Body of pancreas (tissue), 4 donors: ENCODE data around the gene NEK7. TPM values are rescaled to one million over a fixed set of nuclear protein-coding genes. Genes with fewer than 3 reads are reported as not detected.

Experiments
- ATAC-seq: fragments of 150-250 bp; one replicate; pipeline ENCODE4 v1.9.1; 2016
- DNase-seq, 4 donors: peaks; one replicate each; pipeline ENCODE4 v3.0.0-alpha.2; 2019
- H3K27ac ChIP-seq, 4 donors: fragments of 200-600 bp; sonication (generic); 1 replicate in 3 of 4; 2 replicates in 1 of 4; pipeline versions ENCODE4 v1.5.1 to v1.6.1; 2016 to 2019; ENCODE audit warnings: mild to moderate bottlenecking in 1 of 4, mixed read lengths in 1 of 4, moderate library complexity in 1 of 4
- H3K27me3 ChIP-seq, 2 donors: fragments of 200-600 bp; sonication (generic); one replicate each; pipeline ENCODE4 v1.6.0; 2016; ENCODE audit warnings: mild to moderate bottlenecking in 1 of 2
- H3K36me3 ChIP-seq, 2 donors: fragments of 200-600 bp; sonication (generic); replicated peaks in 1 of 2; 2 replicates each; pipeline ENCODE4 v1.5.1; 2016; ENCODE audit warnings: low read depth in 2 of 2; ENCODE audit not compliant: insufficient read depth in 1 of 2
- H3K4me1 ChIP-seq: fragments of 200-600 bp; sonication (generic); one replicate; pipeline ENCODE4 v1.6.0; 2016
- H3K4me3 ChIP-seq, 2 donors: fragments of 200-600 bp; sonication (generic); 1 replicate in 1 of 2; 2 replicates in 1 of 2; pipeline ENCODE4 v1.5.1; 2016 to 2019
- H3K9me3 ChIP-seq, 3 donors: fragments of 200-600 bp; sonication (generic); 1 replicate in 2 of 3; 2 replicates in 1 of 3; pipeline ENCODE4 v1.5.1; 2016
- POLR2A ChIP-seq, 3 donors: fragments of 450-650 bp; IDR thresholded peaks; one replicate each; pipeline ENCODE4 v1.6.1; 2016; ENCODE audit warnings: antibody characterized with exemption in 3 of 3, mild to moderate bottlenecking in 2 of 3
- WGBS, 2 donors: methylation state at CpG; one replicate each; pipeline ENCODE4 v1.1.5; 2017; 5-methylcytosine and 5-hydroxymethylcytosine counted together
- intact Hi-C: fragments of 100-400 bp; cut with DNase I; formaldehyde crosslinking; loops from one replicate; pipeline ENCODE4 v1.15.1; 2023
- total RNA-seq, 2 donors: library from RNA; depleted of rRNA; stranded (reverse); fragments of >200 nt; gene quantifications; one replicate each; pipeline ENCODE4 v1.1.0, GENCODE V29; 2016
- TF ChIP-seq, protein P1 (sequence below), 7 experiments: fragments of 450-650 bp in 4 of 7; fragments of 200-600 bp in 3 of 7; sonication (generic) in 3 of 7; IDR thresholded peaks; one replicate each; pipeline ENCODE4 v1.5.1; 2016 to 2019; ENCODE audit warnings: antibody characterized with exemption in 7 of 7

NEK7 gene
- total RNA-seq, 2 donors from 2014 or later, result 39.2 to 49.5 TPM

GRCh38 chr1:198116069-198116468 lies 40.7 kb upstream of the NEK7 start:
- Histone ChIP-seq H3K27ac (no peak overlapping the region), H3K4me3 (no peak overlapping the region), H3K4me1 (no peaks in the 10 kb centered on the region), H3K36me3 (no peaks in the 10 kb centered on the region), H3K27me3 (no peaks in the 10 kb centered on the region), H3K9me3 (no peaks in the 10 kb centered on the region)
- WGBS, 2 donors, result 42 to 59% methylated on average over 1 of the region's 1 CpG
- ATAC-seq (no peak), DNase-seq (no peak)
- no peak for TF ChIP-seq POLR2A (IDR thresholded peaks at IDR 0.05)
- TF ChIP-seq, protein P1, sequence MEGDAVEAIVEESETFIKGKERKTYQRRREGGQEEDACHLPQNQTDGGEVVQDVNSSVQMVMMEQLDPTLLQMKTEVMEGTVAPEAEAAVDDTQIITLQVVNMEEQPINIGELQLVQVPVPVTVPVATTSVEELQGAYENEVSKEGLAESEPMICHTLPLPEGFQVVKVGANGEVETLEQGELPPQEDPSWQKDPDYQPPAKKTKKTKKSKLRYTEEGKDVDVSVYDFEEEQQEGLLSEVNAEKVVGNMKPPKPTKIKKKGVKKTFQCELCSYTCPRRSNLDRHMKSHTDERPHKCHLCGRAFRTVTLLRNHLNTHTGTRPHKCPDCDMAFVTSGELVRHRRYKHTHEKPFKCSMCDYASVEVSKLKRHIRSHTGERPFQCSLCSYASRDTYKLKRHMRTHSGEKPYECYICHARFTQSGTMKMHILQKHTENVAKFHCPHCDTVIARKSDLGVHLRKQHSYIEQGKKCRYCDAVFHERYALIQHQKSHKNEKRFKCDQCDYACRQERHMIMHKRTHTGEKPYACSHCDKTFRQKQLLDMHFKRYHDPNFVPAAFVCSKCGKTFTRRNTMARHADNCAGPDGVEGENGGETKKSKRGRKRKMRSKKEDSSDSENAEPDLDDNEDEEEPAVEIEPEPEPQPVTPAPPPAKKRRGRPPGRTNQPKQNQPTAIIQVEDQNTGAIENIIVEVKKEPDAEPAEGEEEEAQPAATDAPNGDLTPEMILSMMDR (IDR thresholded peaks at IDR 0.05), result no peak
- intact Hi-C loops, result no loop called here

DNA sequence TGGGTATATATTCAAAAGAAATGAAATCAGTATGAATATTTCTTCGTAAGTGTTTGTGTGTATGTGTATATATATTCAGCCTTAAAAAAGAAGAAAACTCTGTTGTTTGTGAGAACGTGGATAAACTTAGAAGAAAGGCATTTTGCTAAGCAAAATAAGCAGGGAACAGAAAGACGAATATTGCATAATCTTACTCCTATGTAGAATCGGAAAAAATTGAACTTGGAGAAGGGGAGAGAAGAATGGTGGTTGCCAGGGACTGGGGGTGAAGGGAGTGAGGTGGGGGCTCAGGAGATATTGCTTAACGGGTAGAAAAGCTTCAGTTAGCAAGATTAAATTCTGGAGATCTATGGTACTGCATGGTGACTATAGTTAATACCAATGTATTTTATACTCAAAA lies 40.3 kb upstream of the NEK7 start:
- intact Hi-C loops, result no loop called here
- 74 to 80% methylated on average over 5 of the region's 5 CpGs for WGBS, 2 donors
- H3K9me3 ChIP-seq, result no peaks in the 10 kb centered on the region
- H3K27ac ChIP-seq, result no peak overlapping the region
- H3K36me3 ChIP-seq, result no peaks in the 10 kb centered on the region
- no peaks in the 10 kb centered on the region for H3K27me3 ChIP-seq
- DNase-seq, result no peak
- TF ChIP-seq POLR2A (IDR thresholded peaks at IDR 0.05), result no peak
- TF ChIP-seq, protein P1 (IDR thresholded peaks at IDR 0.05), result no peak
- no peaks in the 10 kb centered on the region for H3K4me1 ChIP-seq
- no peak overlapping the region for H3K4me3 ChIP-seq
- ATAC-seq, result no peak

GRCh38 chr1:198117267-198117666 lies 39.5 kb upstream of the NEK7 start:
- intact Hi-C loops, result no loop called here
- ATAC-seq (peak; percentile 21), DNase-seq (no peak)
- Histone ChIP-seq H3K4me1 (no peaks in the 10 kb centered on the region), H3K9me3 (no peaks in the 10 kb centered on the region), H3K27me3 (no peaks in the 10 kb centered on the region), H3K36me3 (no peaks in the 10 kb centered on the region), H3K4me3 (no peak overlapping the region), H3K27ac (no peak overlapping the region)
- TF ChIP-seq, protein P1 (IDR thresholded peaks at IDR 0.05), result no peak
- TF ChIP-seq POLR2A (IDR thresholded peaks at IDR 0.05), result no peak
- 89 to 90% methylated on average over 1 of the region's 1 CpG for WGBS, 2 donors

DNA sequence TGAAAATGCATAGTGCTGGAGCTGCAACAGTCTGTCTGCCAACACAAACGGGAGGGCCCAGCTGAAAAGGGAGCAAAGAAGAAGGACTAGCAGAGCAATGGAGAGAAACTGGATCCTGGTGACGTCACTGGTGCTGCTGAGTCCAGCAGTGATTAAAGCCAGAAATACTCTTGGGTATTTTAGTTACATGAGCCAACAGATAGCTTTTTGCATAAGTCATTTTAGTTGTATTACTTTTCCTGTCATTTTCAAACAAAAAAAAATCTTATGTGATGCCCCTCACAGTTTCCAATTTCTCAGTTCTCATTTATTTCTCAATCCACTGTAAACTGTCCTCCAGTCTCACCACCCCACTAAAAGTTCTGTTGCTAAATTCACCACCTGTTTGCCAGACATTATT lies 38.7 kb upstream of the NEK7 start:
- TF ChIP-seq, protein P1 (IDR thresholded peaks at IDR 0.05), result no peak
- no peak for TF ChIP-seq POLR2A (IDR thresholded peaks at IDR 0.05)
- Histone ChIP-seq H3K27me3 (no peaks in the 10 kb centered on the region), H3K36me3 (no peaks in the 10 kb centered on the region), H3K4me1 (no peaks in the 10 kb centered on the region), H3K4me3 (no peak overlapping the region), H3K9me3 (no peaks in the 10 kb centered on the region), H3K27ac (no peak overlapping the region)
- intact Hi-C loops, result no loop called here
- no peak for ATAC-seq
- DNase-seq, result peak; percentile 21 to 39 (median 28)
- whole genome bisulfite sequencing, 2 donors, result 30 to 49% methylated on average over 2 of the region's 2 CpGs

DNA sequence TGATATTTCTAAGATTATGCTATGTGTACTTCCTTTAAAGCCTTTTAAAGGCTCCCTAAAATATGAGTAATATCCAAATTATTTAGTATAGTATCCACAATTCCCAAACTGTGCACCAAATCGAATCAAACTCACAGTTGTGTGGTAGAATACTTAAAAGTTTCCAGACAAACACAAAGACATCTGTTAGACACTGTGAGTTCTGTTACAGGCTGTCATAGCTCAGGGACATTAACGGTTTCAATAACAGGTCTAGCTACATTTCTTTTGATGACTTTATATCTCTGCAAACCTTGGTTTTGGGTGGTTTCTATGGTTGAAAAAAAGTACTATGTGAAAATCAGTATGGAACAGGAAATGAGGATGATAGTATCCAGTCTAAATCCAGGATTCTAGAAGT lies 36.9 kb upstream of the NEK7 start:
- TF ChIP-seq, protein P1 (IDR thresholded peaks at IDR 0.05), result no peak
- no peak for TF ChIP-seq POLR2A (IDR thresholded peaks at IDR 0.05)
- no peak overlapping the region for H3K27ac ChIP-seq
- no peaks in the 10 kb centered on the region for H3K36me3 ChIP-seq
- ATAC-seq, result no peak
- no peak for DNase-seq
- H3K4me1 ChIP-seq, result no peaks in the 10 kb centered on the region
- 42 to 57% methylated on average over 2 of the region's 2 CpGs for WGBS, 2 donors
- H3K4me3 ChIP-seq, result no peak overlapping the region
- H3K9me3 ChIP-seq, result no peaks in the 10 kb centered on the region
- intact Hi-C loops, result no loop called here
- no peaks in the 10 kb centered on the region for H3K27me3 ChIP-seq
